ENCODE results near the gene LRRC8B.

DNA sequence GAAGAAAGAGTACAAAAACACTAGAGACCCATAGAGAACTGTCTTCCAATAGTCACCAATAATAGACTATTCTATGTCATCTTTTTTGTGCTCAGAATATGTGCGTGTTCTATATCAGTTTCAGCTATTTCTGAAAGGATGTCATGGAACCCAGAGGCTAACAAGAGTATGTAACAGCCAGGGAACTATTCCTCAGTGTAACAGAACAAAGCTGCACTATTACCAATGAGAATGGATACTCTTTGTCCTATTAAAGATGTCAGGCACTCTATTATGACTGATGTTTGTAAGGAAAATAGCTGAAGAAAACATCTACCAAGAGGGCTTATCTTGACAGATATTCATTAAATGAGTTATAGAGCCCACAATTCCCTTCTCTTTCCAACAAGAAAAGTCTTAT, 99.7 kb downstream of the LRRC8B start:
- no peak for TF ChIP-seq POLR2A (IDR thresholded peaks at IDR 0.05; ENCODE audit: low read length)
- no peak for TF ChIP-seq GATA1 (IDR thresholded peaks at IDR 0.05; ENCODE audit: low read depth, low read length)

Measured in erythroblast (primary cell).